Middle frontal gyrus (tissue), 1 donor: ENCODE measurements around the gene NCOA5.

Experiments
- DNase-seq: peaks from one replicate; pipeline ENCODE4 v3.0.0-alpha.2; 2015; ENCODE audit warnings: low spot score; ENCODE audit errors: extremely low spot score

The NCOA5 gene

GRCh38 chr20:46044896-46045295, 44.9 kb downstream of the NCOA5 start:
- DNase-seq = no peak

DNA sequence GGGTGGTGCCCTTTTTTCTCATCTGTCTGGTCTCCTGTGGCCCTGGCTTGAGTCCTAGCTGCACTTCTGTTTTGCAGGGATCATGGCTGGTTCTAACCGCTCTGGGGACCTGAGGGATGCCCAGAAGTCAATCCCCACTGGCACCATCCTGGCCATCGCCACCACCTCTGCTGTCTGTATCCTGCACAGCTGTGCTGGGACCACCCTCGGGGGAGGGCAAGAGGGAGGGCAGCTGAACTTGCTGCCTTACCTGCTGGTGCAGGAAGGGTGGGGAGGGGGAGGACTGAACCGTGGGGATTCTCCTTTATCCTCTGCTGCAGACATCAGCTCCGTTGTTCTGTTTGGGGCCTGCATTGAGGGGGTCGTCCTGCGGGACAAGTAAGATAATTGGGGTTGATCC, 46.2 kb downstream of the NCOA5 start:
- no peak for DNase-seq

- DNase-seq = no peak
Measured at GRCh38 chr20:46040902-46041535, 48.7 kb downstream of the NCOA5 start.

DNA sequence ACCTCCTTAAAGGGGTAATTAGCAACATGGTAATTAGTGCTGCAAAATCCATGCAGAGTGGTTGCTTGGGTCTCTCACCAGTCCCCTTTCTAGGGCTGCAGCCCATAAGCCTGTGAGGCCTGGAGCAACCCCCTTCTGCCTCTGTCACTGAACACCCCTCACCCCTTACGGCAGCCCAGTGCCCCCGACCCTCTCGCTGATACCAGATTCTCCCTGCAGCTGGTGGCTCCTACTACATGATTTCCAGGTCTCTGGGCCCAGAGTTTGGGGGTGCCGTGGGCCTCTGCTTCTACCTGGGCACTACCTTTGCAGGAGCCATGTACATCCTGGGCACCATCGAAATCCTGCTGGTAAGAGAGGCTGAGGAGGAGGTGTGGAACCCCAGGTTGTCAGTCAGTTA, 52.7 kb downstream of the NCOA5 start:
- DNase-seq = no peak

GRCh38 chr20:46036370-46036769, 53.4 kb downstream of the NCOA5 start:
- DNase-seq = no peak

DNA sequence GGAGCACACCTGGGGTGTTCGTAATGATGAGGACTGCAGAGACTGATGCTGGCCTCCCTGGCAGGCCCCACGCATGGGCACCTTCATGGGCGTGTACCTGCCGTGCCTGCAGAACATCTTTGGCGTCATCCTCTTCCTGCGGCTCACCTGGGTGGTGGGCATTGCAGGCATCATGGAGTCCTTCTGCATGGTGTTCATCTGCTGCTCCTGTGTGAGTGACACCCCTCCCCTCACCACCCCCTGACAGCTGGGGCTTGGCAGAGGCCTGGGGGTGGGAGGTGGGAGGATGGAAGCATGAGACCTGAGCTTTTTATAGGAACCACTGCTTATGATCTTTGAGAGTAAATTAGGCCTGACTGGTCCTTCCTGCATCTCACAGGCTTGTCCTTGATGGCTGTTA, 54.0 kb downstream of the NCOA5 start:
- DNase-seq = no peak

- DNase-seq = no peak
Measured at GRCh38 chr20:46035253-46035652, 54.5 kb downstream of the NCOA5 start.

DNA sequence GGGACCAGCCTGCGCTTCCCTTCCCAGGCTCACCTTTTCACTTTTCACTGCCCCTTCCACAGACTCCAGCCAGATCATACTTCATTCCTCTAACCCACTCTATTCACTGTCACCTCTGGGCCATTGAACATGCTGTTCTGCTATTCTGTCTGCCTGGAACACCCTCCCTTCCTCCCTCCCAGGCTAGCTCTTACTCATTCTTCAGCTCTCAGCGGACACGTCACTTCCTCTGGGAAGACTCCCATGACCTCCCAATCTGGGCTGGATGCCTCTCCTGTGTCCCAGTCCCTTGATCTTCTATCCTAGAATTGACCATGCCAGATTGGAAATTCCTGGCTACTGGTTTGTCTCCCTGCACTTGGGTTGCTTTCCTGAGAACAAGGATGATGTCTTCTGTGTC, 55.7 kb downstream of the NCOA5 start:
- DNase-seq = no peak

DNA sequence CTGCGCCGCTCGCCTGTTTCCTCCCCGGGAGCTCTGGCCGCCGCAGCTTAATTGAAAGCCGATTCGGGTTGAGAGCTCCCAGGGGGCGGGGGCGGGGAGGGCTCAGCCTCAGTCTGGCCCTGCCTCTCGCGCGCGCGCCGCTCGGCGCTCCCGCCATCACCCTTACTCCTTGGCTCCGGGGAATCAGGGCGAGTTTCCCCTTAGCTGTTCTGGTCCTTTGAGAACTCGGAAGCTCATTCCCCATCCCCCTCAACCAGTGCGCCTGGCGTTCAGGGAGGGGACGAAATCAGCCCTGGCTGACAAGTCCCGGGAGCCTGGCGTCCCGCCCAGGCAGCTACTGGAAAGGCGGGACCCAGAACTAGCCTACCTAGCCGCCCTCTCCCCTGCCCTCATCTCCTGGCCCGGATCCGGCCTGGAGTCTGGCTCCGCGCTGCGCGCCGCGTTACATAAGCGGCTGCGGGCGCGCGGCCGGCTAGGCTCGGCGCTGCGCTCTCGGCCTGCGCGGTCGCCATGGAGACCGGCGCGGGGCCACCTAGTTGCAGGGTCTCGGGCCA, 58.0 kb downstream of the NCOA5 start:
- no peak for DNase-seq

DNA sequence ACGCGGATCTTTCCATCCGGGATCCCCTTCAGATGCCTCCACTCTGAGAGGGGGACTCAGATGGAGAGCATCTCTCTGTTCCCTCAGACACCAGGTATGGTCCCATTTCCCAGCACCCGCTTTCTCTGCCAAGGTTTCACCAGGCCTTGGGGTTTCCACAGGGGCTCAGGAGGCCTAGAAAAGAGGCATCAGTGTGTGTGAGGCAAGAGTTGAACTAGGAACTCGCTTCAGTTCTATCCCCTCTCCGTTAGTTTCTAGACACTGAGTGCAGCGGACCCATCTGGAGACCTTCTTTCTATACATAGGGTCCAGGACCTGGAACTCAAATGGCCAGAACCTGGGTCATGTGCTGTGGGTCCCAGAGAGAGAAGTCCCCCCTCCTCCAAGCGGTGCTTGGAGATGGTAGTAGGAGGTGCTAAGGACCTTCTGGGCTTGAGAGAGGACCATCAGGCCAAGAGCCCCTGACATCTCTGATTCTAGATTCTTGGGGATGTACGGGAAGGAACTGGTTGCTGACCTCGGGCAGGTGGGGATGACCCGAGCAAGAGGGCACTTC, 58.7 kb downstream of the NCOA5 start:
- no peak for DNase-seq

DNA sequence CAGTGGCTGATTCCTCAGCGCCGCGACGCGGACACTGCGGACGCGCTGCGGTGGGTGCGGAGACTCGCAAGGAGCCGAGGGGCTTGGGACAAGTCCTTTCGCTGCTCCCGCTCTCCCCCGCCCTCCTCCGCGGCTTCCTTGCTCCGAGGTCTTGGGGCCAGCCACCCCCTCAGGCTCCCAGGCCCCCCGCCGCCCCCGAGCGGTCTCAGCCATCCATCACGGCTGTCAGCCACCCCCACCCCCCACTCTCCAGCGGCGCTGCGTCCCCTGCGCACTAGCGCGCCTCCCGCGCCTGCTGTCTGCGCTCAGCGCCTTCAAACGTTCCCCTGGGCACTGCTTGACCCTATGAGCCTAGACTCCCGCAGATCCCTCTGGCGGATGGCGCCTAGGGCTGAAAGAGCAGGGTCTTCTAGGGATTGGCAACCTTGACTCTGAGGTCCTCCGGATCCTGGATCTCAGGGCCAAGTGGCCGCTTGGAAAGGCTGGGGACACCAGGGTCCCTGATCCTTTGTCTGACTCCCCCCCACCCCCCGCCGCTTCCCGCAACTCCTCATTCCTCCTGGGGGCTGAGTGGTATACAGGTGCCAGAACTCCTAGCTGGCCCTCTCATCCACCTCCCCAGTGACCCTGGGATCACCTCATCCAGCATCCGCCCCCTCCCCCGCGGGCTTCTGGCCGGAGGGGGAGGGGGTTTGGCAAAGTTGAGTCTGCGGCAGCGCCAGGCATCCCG, 59.3 kb downstream of the NCOA5 start:
- no peak for DNase-seq

DNA sequence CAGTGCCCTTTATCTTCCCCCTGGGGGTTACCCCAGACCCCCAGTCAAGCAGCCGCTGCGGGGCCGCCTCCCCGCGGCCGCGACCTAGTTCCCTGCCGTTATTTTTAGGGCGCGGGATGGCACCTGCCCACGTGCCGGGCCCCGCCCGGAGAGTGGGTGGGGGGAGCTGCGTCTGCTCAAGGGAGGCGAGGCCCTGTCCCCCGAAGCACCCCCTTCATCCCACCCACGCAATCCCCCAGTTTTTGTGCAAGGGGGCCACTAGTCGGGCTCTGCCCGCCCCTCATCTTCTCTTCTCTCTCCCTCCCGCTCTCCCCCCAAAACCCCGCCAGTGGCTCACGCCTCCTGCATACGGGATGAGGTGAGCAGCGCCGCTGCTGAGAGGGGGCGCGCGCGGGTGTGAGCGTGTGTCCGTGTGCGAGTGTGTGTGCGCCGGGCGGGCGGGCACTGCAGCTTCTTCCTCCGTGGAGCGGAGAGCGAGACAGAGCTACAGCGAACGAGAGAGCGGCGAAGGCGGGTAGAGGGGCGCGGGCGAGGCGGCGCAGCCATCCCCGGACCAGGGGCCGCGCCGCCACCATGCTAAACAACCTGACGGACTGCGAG, 60.9 kb downstream of the NCOA5 start, which contains the start of gene SLC12A5:
Gene SLC12A5, plus strand, starts transcription at position 444 of the 600 bp plus-strand sequence. Its CDS starts 130 bp downstream, at position 574.
- peak; percentile 42 for DNase-seq

DNA sequence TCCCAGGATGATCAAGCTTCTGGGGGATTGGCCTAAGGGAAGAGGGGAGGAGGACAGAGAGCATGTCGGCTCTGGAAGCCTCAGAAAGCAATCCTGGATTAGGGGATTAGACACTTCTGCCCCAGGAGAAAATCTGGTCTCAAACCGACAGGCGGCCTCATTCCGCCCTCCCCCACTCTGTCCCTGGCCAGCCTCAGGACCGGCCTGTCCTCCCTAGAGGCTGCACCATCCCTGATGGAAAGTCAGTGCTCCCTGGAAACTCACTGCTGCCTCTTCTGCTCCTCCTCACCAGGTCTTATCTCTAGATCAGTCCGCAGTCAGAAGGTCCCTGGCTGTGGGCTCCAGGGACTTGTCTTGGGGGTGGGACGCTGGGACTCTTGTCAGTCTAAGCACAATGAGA, 61.7 kb downstream of the NCOA5 start:
- no peak for DNase-seq

DNA sequence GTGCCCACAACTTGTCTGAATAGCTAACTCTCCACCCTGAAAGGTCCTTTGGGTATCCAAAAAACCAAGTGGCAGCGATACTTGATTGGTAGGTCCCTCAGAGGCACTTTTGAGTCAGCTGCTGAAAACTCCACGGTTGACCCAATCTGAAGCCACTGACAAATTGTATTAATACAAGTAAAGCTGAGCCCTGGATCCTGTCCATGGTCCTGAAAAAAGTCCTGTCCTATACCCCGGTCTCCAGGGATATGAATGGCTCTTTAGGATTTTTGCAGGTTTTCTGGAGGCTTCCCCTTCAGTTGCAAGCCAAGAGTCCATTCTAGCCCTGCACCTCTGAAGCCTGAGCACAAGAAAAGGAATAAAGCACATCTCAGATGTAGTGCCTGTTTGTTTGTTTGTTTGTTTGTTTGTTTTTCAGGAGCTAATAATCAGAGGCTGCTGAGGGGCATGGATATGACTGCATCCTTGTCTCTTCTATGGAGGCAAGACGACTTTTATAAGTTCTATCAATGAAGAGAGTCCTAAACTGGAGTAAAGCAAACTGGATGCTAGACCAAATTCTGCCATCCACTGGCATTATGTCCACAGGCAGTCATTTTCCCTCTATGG, 62.4 kb downstream of the NCOA5 start:
- no peak for DNase-seq

DNA sequence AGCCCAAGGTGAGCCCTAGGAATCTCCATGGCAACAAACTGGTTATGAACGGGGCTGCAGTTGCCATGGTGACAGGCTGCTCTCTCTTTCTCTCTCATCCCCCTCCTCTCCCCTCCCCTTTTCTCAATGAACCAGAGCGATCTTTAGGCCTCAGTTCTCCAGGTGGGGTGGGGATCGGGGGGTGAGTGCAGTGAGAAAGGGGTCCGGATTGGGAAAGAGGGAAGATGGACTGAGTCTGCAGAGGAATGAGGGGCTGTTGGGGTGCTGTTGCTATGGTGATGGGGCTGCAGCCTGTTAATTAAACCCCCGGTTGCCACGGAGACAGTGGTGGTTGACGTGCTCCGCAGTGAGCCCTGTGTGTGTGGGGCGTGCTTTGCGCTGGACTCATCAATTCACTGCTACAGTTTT, 64.4 kb downstream of the NCOA5 start:
- no peak for DNase-seq

- no peak for DNase-seq
Measured at GRCh38 chr20:46023999-46024398, 65.8 kb downstream of the NCOA5 start.

GRCh38 chr20:46023148-46023484, 66.6 kb downstream of the NCOA5 start:
- DNase-seq = no peak

DNA sequence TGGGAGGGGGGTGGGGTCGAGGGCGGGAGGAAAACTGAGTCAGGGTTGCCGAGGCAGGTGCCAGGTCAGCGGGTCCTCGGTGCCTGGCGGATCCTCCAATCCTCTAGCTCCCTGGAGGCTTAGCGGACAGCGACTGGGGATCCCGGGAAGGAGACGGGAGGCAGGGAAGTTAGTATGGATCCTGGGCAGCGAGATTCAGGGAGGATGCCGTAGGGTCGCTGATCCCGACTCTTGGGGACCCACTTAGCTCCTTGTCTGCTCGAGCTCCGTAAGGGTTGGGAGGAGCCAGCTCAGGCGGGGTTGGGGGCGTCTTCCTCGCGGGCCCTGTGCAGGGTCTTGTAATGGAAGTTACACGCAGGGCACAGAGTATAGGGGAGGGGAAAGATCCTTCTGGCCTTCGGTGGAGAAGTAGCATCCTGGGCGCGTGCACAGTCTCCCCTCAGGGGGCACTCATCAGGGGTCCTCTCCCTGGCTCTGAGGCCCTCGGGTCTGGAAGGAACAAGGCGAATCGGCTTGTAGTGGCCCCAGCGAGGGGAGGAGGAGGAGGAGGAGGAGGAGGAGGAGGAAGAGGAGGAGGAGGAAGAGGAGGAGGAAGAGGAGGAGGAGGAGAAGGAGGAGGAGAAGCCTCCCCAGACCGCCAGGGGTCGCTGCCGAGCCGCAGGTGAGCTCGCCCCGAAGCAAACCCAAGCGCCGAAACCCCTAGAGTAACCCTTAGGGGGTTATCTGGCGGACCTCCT, 67.2 kb downstream of the NCOA5 start:
- DNase-seq = no peak

DNA sequence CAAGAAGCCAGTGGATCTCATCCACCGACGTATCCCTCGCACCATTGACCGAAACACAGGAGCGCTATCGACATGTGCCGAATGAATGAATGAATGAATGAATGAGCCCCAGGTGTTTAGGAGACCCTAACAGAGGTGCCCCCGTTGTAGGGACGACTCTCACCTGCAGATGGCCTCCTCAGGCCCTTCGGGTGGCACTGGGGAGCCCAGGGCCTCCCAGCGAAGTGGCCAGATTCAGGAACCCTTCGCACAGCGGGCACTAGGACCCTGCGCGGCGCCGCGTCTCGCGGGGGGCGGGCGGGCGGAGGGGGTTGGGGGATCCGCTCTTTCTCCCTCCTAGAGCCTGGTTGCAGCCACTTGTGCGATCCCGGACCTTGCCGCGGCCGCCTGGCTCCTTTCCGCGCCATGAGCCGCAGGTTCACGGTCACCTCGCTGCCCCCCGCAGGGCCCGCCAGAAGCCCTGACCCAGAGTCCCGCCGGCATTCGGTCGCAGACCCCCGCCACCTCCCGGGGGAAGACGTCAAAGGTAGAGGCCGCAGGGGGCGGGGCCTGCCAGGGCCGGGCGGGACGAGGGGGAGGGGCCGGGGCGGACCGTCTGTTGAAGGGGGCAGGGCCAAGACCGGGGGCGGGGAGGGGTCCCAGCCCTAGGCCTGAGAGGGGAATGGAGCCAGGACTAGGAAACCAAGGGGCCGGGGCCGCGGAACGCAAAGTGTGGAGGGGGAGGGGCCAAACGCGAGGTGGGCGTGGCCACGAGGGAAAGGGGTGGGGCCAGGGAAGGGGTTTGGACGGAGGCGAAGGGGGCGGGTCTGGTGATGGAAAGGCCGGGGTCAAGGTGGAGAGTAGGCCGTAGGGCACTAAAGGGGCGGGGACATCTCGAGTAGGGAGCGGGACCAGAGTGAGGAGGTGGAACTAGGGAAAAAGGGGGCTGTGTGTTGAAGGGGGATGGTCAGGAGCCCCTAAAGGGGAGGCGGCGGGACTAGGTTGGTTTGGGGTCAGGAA, 68.1 kb downstream of the NCOA5 start:
- no peak for DNase-seq

GRCh38 chr20:46020555-46020954, 69.2 kb downstream of the NCOA5 start:
- no peak for DNase-seq
